HG03457 (cell line): ENCODE measurements around the gene MAPK10.
"Not testable (repeated sequence)": the region's sequence is repeated elsewhere in the genome, so short reads cannot be mapped to it uniquely, and the experiment has no call there.

ENCODE experiments used
- ATAC-seq: cut with Tn5 transposase; IDR thresholded peaks from one replicate; pipeline ENCODE4 v1.9.1; 2021; ENCODE audit warnings: moderate number of reproducible peaks; ENCODE audit not compliant: unreplicated experiment

Gene MAPK10

DNA sequence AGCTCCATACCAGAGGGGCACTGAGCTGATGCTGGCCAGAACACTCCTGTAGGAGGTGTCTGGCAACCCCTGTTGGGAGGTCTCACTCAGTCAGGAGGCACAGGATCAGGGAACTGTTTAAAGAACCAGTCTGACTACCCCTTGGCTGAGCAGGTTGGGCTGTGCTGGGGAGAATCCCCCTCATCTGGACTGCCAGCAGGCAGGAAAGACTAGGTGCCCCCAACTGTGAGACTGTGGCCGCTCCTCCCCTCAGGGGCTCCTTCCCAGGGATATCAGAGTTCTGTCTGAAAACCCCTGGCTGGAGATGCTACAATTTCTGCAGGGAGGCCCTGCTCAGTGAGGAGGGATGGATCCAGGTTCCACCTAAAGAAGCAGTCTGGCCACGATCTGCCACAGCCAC, 245.3 kb downstream of the MAPK10 start:
- ATAC-seq: no peak

- no peak for ATAC-seq
Observed at GRCh38 chr4:86108834-86109233, 251.0 kb downstream of the MAPK10 start.

DNA sequence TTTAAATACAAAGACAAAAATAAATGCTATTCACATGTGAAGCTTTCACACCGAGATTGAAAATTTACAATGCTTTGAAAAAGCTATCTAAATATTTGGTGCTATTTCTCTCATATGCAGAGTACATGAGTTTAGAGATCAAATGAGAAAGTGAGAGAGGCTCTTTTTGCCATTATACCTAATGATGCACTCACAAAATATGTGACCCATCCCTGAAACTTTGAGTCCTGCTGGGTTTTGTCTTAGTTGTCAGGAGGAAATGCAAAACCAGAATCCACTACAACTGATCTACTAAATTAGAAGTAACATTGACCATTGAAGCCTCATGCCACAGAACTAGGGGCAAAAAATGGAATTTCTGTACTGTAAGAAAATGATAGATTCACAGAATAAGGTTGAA, 251.7 kb downstream of the MAPK10 start:
- no peak for ATAC-seq

- ATAC-seq: no peak
Observed at GRCh38 chr4:86107112-86107511, 252.7 kb downstream of the MAPK10 start.

DNA sequence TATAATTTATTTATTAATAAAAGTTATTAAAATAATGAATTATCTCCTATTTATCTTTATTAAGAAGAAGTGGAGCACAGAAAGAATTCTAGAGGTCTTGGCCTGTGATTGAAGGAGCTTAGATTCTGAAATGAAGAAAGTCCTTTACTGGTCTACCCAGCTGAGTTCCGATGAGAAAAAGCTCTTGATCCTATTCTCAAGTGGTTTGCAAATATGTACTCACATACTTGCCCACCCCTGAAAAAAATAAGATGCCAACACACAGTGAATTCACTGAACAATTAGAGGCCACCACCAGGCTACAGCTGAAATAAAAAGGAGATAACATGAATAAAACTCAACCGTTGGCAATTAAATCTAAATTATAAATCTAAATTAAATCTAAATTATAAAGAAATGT, 253.4 kb downstream of the MAPK10 start:
- no peak for ATAC-seq

GRCh38 chr4:86101841-86102240, 258.0 kb downstream of the MAPK10 start:
- no peak for ATAC-seq

DNA sequence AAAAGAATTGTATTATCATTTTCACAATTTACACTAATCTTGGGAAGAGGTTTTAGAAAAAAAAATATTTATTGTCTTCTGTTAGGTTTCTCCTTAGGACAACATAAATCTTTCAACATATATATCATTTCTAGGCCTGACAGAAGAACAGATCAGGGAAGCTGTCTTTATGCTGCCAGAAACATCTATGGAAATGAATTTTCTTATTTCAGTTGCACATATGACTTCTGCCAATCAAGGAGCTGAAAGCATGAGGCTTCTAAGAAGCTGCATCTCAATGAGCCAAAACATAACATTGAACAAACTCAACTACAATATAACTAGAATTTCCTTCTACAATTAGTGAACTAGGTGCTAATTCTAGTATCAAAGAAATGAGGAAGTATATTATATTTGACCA, 258.4 kb downstream of the MAPK10 start:
- no peak for ATAC-seq

- no peak for ATAC-seq
Observed at GRCh38 chr4:86100539-86101215, 259.2 kb downstream of the MAPK10 start.

- ATAC-seq: no peak
Observed at GRCh38 chr4:86099348-86099747, 260.5 kb downstream of the MAPK10 start.

GRCh38 chr4:86098691-86099090, 261.2 kb downstream of the MAPK10 start:
- ATAC-seq: no peak

- ATAC-seq: no peak
Observed at GRCh38 chr4:86096373-86096772, 263.5 kb downstream of the MAPK10 start.

GRCh38 chr4:86092684-86093083, 267.2 kb downstream of the MAPK10 start:
- no peak for ATAC-seq

- no peak for ATAC-seq
Observed at GRCh38 chr4:86091201-86091600, 268.7 kb downstream of the MAPK10 start.

GRCh38 chr4:86089781-86090323, 270.0 kb downstream of the MAPK10 start:
- ATAC-seq: no peak

DNA sequence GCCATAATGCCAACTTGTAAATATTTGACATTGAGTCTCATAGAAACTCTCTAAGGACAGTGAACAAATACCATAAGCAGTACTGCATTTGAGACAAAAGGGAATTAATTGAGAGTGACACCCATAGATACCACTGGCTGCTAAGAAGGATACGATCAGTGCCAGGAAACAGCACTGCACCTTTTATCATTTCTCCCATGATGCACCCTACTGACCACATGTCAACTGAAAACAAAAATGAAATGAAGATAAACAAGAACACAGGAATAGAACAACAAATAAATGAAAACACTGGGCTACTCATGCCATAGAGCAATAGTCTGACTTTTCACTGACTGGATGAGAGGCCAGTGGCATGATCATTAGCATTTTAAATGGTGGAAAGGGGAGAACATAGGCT, 270.8 kb downstream of the MAPK10 start:
- no peak for ATAC-seq

DNA sequence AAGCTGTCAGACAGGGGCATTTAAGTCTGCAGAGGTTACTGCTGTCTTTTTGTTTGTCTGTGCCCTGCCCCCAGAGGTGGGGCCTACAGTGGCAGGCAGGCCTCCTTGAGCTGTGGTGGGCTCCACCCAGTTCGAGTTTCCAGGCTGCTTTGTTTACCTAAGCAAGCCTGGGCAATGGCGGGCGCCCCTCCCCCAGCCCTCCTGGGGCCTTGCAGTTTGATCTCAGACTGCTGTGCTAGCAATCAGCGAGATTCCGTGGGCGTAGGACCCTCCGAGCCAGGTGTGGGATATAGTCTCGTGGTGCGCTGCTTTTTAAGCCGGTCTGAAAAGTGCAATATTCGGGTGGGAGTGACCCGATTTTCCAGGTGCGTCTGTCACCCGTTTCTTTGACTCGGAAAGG, 284.1 kb downstream of the MAPK10 start:
- ATAC-seq: not testable (repeated sequence)

- no peak for ATAC-seq
Observed at GRCh38 chr4:86060341-86060740, 299.5 kb downstream of the MAPK10 start.

GRCh38 chr4:86058621-86059020, 301.2 kb downstream of the MAPK10 start:
- no peak for ATAC-seq

DNA sequence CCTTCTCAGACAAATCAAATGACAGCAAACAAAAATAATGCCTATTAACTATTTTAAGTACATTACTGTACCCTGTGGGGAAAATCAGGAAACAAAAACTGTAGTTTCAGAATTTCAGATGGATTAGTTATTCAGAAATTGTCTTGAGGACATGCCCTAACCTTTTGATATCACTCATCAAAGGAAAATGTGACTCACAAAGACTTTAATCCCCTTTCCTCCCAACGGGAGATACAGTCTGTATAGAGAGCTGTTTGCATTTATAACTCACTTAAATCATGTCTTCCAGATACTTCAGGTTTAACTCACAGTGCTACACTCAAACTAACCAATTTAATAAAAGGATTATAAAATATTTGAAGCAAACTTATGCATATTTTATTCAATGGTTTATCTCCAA, 304.0 kb downstream of the MAPK10 start:
- ATAC-seq: no peak

DNA sequence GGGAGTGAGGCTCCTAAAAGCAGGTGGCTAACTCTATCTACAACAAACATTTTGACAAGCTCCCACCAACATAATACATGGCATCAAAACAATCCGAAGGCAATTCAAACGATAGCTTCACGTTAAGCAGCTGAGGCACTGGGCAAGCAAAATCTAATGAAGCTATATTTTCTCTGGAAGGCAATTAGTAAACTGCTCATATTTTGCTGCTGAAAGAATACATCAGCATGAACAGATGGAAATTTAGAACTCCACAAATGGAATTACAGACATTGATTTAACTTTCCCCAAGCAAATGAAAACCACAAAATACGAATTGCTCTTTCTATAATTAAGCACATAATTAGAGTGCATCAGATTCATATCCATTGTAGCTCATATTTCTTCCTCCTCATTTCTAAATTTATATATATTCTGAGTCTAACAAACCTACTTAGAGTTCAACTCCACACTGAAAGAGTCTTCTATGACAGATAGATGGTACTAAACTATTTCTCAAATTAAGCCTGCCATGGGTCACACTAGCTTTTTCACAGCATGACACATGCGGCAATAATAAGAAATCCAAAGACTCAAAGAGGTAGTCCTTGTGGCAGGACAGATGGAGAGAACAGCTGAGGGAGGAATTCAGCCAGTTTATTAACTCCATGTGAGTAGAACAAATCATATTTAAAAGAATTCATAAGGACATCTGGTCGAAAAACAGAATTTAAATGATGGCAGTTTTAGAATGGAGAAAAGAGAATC, 305.4 kb downstream of the MAPK10 start:
- ATAC-seq: no peak

GRCh38 chr4:86050496-86050895, 309.4 kb downstream of the MAPK10 start:
- ATAC-seq: no peak

DNA sequence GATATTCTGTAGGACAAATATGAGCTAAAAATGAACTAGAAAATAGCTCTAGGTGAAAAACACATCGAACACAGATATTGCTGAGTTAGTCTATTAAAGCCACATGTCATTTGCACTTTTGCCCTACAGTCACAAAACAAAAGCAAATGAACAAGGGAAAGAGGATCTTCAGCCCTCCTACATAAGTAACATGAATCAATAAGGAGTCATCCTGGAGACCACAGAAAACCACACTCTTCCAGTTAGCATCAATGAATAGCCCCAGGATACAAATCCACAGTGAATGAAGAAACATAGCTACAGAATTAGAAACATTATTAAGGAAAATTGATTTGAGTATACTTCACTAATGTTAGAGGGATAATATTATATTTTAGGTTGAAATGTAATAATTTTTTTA, 311.4 kb downstream of the MAPK10 start:
- ATAC-seq: no peak
